Trophoblast cell (in vitro differentiated cells and primary cell): ENCODE measurements around the gene BAG1.
A peak's percentile ranks its signal among the peaks of the same experiment; 100 is the strongest.

Experiments used
- DNase-seq, 2 donors: peaks; one replicate each; pipeline ENCODE4 v3.0.0-alpha.2; 2016
- H2AFZ ChIP-seq: 2 replicates; pipeline ENCODE4 v1.6.1; 2013; ENCODE audit warnings: low read length, moderate library complexity, mild to moderate bottlenecking; ENCODE audit not compliant: insufficient read depth, poor library complexity
- H2AK5ac ChIP-seq: 2 replicates; pipeline ENCODE4 v1.6.1; 2013; ENCODE audit warnings: mild to moderate bottlenecking, low read length
- H2BK120ac ChIP-seq: 2 replicates; pipeline ENCODE4 v1.6.1; 2013; ENCODE audit warnings: low read length, mild to moderate bottlenecking, moderate library complexity; ENCODE audit not compliant: insufficient read depth, poor library complexity
- H2BK12ac ChIP-seq: 2 replicates; pipeline ENCODE4 v1.6.1; 2013; ENCODE audit warnings: mild to moderate bottlenecking, low read length, moderate library complexity
- H2BK5ac ChIP-seq: 2 replicates; pipeline ENCODE4 v1.6.1; 2013; ENCODE audit warnings: low read length, low read depth, moderate library complexity, mild to moderate bottlenecking; ENCODE audit not compliant: poor library complexity
- H3K14ac ChIP-seq: 2 replicates; pipeline ENCODE4 v1.6.1; 2013; ENCODE audit warnings: mild to moderate bottlenecking, low read length
- H3K18ac ChIP-seq: 2 replicates; pipeline ENCODE4 v1.6.1; 2013; ENCODE audit warnings: mild to moderate bottlenecking, low read length
- H3K23ac ChIP-seq: 2 replicates; pipeline ENCODE4 v1.6.1; 2013; ENCODE audit warnings: low read length
- H3K27ac ChIP-seq: 2 replicates; pipeline ENCODE4 v1.5.1; 2013; ENCODE audit warnings: low read depth, mild to moderate bottlenecking, inconsistent platforms, low read length, moderate library complexity
- H3K27me3 ChIP-seq: 2 replicates; pipeline ENCODE4 v1.6.1; 2013; ENCODE audit warnings: inconsistent platforms, mild to moderate bottlenecking, low read length, moderate library complexity; ENCODE audit not compliant: insufficient read depth
- H3K36me3 ChIP-seq, 2 experiments: 1 replicate in 1 of 2; 2 replicates in 1 of 2; pipeline ENCODE4 v1.6.1; 2013; ENCODE audit warnings: low read length in 2 of 2, mild to moderate bottlenecking in 2 of 2, moderate library complexity in 1 of 2; ENCODE audit not compliant: insufficient read depth in 2 of 2, control insufficient read depth in 1 of 2
- H3K4ac ChIP-seq: 2 replicates; pipeline ENCODE4 v1.6.1; 2013; ENCODE audit warnings: low read depth, mild to moderate bottlenecking, low read length, moderate library complexity
- H3K4me1 ChIP-seq, 2 experiments: 1 replicate in 1 of 2; 2 replicates in 1 of 2; pipeline ENCODE4 v1.6.1; 2013; ENCODE audit warnings: low read length in 2 of 2, mild to moderate bottlenecking in 2 of 2, moderate library complexity in 1 of 2; ENCODE audit not compliant: insufficient read depth in 2 of 2, control insufficient read depth in 1 of 2
- H3K4me2 ChIP-seq: 2 replicates; pipeline ENCODE4 v1.6.1; 2013; ENCODE audit warnings: inconsistent platforms, mild to moderate bottlenecking, low read length, moderate library complexity
- H3K4me3 ChIP-seq: 2 replicates; pipeline ENCODE4 v1.5.1; 2013; ENCODE audit warnings: mild to moderate bottlenecking, low read depth, low read length, inconsistent platforms
- H3K79me1 ChIP-seq: one replicate; pipeline ENCODE4 v1.6.1; 2013; ENCODE audit warnings: low read length
- H3K79me2 ChIP-seq: 2 replicates; pipeline ENCODE4 v1.6.1; 2013; ENCODE audit warnings: low read length, mild to moderate bottlenecking; ENCODE audit not compliant: control insufficient read depth, insufficient read depth, poor library complexity
- H3K9ac ChIP-seq: 2 replicates; pipeline ENCODE4 v1.6.1; 2013; ENCODE audit warnings: mild to moderate bottlenecking, low read length
- H3K9me3 ChIP-seq: 2 replicates; pipeline ENCODE4 v1.6.1; 2013; ENCODE audit warnings: low read depth, mild to moderate bottlenecking, control low read depth, inconsistent platforms, low read length; ENCODE audit not compliant: insufficient read depth
- H4K12ac ChIP-seq: 2 replicates; pipeline ENCODE4 v1.6.1; 2013; ENCODE audit warnings: low read depth, mild to moderate bottlenecking, low read length, moderate library complexity
- H4K8ac ChIP-seq: 2 replicates; pipeline ENCODE4 v1.6.1; 2013; ENCODE audit warnings: low read depth, mild to moderate bottlenecking, low read length, moderate library complexity
- H4K91ac ChIP-seq: one replicate; pipeline ENCODE4 v1.6.1; 2013; ENCODE audit warnings: low read depth, mild to moderate bottlenecking, low read length, moderate library complexity
- WGBS: extraction: QIAGEN DNeasy Blood & Tissue Kit; methylation state at CpG from one replicate; pipeline ENCODE4 v1.1.7; 2013; ENCODE audit warnings: missing lambda C conversion rate; ENCODE audit not compliant: insufficient read length, insufficient coverage; ENCODE audit errors: extremely low coverage; 5-methylcytosine and 5-hydroxymethylcytosine counted together

BAG1 gene

DNA sequence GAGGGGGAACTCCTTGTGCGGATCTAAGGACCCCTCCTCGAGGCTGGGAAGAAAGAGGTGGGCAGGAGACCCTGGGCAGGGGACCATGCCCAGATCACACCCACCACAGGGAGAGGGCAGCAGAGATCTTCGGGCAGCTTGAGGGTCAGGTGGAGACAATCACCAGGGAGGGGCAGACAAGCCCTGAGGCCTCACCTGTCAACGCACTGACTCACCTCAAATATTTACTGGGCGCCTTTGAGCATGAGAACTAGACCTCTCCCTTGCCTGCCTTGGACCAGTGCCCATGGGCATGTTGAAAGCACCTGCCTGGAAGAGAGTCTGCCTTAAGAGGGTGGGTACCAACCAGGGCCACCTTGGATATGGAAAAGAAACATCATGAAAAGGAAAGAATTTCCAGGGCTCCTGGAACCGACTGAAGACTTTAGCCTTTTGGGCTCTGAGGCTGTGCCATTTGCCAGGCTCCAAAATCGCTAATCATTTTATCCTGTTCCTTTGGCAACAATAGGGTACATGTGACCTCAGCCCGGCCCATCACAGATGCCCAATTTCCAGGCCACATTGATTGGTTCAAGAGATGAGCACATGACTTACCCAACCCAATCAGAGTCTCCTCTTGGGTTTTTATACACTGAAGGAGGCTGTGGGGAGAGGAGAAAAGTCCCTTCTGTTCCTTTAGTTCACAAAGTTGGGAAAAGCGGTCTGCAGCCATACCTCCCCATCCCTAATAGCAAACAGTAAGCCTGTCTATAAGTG is 35.0 kb downstream of the BAG1 start:
- Histone ChIP-seq H3K4me2 (no peak overlapping the region), H3K79me2 (no peaks in the 10 kb centered on the region), H3K36me3 (no peaks in the 10 kb centered on the region), H3K9ac (no peak overlapping the region), H3K9me3 (no peaks in the 10 kb centered on the region), H3K18ac (no peak overlapping the region), H2BK120ac (no peak overlapping the region), H3K14ac (no peak overlapping the region), H3K27ac (no peak overlapping the region), H4K12ac (no peak overlapping the region), H2AK5ac (no peak overlapping the region), H3K27me3 (no peaks in the 10 kb centered on the region), H2BK12ac (no peak overlapping the region), H3K4ac (no peak overlapping the region), H3K4me1 (peaks cover 4 to 10% of the 10 kb centered on the region in 2 experiments), H3K23ac (no peak overlapping the region), H2BK5ac (no peak overlapping the region), H3K79me1 (no peaks in the 10 kb centered on the region), H4K8ac (no peak overlapping the region), H4K91ac (no peak overlapping the region), H3K4me3 (no peak overlapping the region), H2AFZ (no peak overlapping the region)
- DNase-seq = peak; percentile 89 to 90
- no CpG with 5 or more reads among the region's 9 CpGs for WGBS

DNA sequence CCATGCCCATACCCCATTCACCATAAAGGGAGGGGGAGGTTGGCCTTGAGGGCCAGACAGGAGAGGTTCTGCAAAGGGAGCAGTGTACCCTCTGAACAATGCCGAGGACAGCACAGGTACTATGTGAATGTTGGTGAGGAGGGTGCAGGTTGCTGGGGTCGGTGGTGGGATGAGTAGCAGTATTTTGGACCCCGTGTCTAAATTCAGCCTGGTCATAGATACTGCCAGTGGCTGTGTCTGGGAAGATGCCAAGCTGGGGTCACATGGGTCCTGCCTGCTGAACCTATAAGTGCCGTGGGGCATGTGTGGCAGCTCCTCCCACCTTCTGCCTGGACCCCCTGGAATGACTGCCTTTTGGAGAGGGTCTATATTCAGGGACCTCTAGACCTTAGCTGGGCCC is 35.9 kb downstream of the BAG1 start:
- WGBS = no CpG with 5 or more reads among the region's 4 CpGs
- no peak for DNase-seq
- no peak overlapping the region for H3K18ac ChIP-seq
- no peak overlapping the region for H3K9ac ChIP-seq
- no peaks in the 10 kb centered on the region for H3K79me2 ChIP-seq
- H3K4me3 ChIP-seq = no peak overlapping the region
- no peak overlapping the region for H3K14ac ChIP-seq
- no peaks in the 10 kb centered on the region for H3K9me3 ChIP-seq
- peaks cover 4 to 10% of the 10 kb centered on the region in 2 experiments for H3K4me1 ChIP-seq
- H2BK12ac ChIP-seq = no peak overlapping the region
- H2BK120ac ChIP-seq = no peak overlapping the region
- no peaks in the 10 kb centered on the region for H3K36me3 ChIP-seq
- no peak overlapping the region for H4K12ac ChIP-seq
- no peak overlapping the region for H2BK5ac ChIP-seq
- no peak overlapping the region for H3K27ac ChIP-seq
- H4K8ac ChIP-seq = no peak overlapping the region
- no peak overlapping the region for H3K4ac ChIP-seq
- H2AFZ ChIP-seq = no peak overlapping the region
- H3K23ac ChIP-seq = no peak overlapping the region
- H4K91ac ChIP-seq = no peak overlapping the region
- H3K79me1 ChIP-seq = no peaks in the 10 kb centered on the region
- no peak overlapping the region for H2AK5ac ChIP-seq
- no peak overlapping the region for H3K4me2 ChIP-seq
- H3K27me3 ChIP-seq = no peaks in the 10 kb centered on the region

DNA sequence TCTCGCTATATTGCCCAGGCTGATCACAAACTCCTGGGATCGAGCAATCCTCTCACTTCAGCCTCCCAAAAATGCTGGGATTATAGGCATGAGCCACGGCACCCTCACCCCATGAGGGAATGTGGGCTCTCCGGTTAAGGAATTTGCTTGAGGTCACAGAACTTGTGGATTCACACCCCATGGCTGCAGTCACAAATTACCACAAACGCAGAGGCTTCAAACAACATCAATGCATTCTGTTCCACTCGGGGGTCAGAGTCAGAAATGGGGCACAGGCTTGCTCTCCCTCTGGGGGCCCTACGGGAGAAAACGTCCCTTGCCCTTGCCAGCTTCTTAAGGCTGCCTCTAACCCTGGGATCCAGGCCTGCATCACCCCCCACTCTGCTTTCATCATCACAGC is 36.8 kb downstream of the BAG1 start:
- Histone ChIP-seq H4K91ac (no peak overlapping the region), H3K4me1 (peaks cover 4 to 10% of the 10 kb centered on the region in 2 experiments), H2BK12ac (no peak overlapping the region), H2AFZ (no peak overlapping the region), H3K9me3 (no peaks in the 10 kb centered on the region), H3K9ac (no peak overlapping the region), H3K27me3 (no peaks in the 10 kb centered on the region), H2BK120ac (no peak overlapping the region), H4K12ac (no peak overlapping the region), H3K36me3 (no peaks in the 10 kb centered on the region), H3K27ac (no peak overlapping the region), H2AK5ac (no peak overlapping the region), H3K23ac (no peak overlapping the region), H3K4me2 (no peak overlapping the region), H2BK5ac (no peak overlapping the region), H3K4ac (no peak overlapping the region), H3K79me1 (no peaks in the 10 kb centered on the region), H4K8ac (no peak overlapping the region), H3K14ac (no peak overlapping the region), H3K79me2 (no peaks in the 10 kb centered on the region), H3K4me3 (no peak overlapping the region), H3K18ac (no peak overlapping the region)
- DNase-seq = no peak
- WGBS = no CpG with 5 or more reads among the region's 8 CpGs

DNA sequence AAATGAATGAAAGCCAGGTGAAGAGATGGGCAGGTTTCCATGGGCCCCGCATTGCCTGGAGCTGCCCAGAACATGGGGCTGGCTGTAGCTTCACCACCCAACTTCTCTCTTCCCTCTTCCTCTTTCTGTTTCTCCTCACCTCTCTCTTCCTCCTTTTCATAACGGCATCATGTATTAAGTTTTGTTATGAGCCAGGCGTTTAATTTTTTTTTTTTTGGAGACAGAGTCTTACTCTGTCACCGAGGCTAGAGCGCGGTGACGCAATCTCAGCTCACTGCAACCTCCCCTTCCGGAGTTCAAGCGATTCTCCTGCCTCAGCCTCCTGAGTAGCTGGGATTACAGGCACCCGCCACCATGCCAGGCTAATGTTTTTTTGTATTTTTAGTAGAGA is 37.5 kb downstream of the BAG1 start:
- H3K79me2 ChIP-seq = no peaks in the 10 kb centered on the region
- H3K18ac ChIP-seq = no peak overlapping the region
- no peaks in the 10 kb centered on the region for H3K79me1 ChIP-seq
- H2BK12ac ChIP-seq = no peak overlapping the region
- H3K27ac ChIP-seq = no peak overlapping the region
- no peak overlapping the region for H3K23ac ChIP-seq
- no peak overlapping the region for H2BK120ac ChIP-seq
- peak in 1 of 2 donors; percentile 47 for DNase-seq
- no peaks in the 10 kb centered on the region for H3K9me3 ChIP-seq
- H3K4ac ChIP-seq = no peak overlapping the region
- no peak overlapping the region for H3K4me2 ChIP-seq
- H3K4me3 ChIP-seq = no peak overlapping the region
- no peak overlapping the region for H4K8ac ChIP-seq
- no peak overlapping the region for H3K14ac ChIP-seq
- no CpG with 5 or more reads among the region's 10 CpGs for WGBS
- no peak overlapping the region for H4K12ac ChIP-seq
- H3K9ac ChIP-seq = no peak overlapping the region
- peaks cover 4 to 10% of the 10 kb centered on the region in 2 experiments for H3K4me1 ChIP-seq
- H2BK5ac ChIP-seq = no peak overlapping the region
- H3K36me3 ChIP-seq = no peaks in the 10 kb centered on the region
- no peaks in the 10 kb centered on the region for H3K27me3 ChIP-seq
- H2AFZ ChIP-seq = no peak overlapping the region
- no peak overlapping the region for H2AK5ac ChIP-seq
- H4K91ac ChIP-seq = no peak overlapping the region
